IMR-90 (cell line): ENCODE measurements around the gene GRB10. TPM values are rescaled to one million over a fixed set of nuclear protein-coding genes. Genes with fewer than 3 reads are reported as not detected.

Experiments used
- ATAC-seq: fragments of 200-7000 bp; cut with Tn5 transposase; 2 replicates; pipeline ENCODE4 v1.9.1; 2020; ENCODE audit warnings: low read depth, mild to moderate bottlenecking, moderate library complexity
- BruUV-seq: library from RNA; stranded (reverse); fragments of 400-500 nt; replicated peaks from 2 replicates; lab custom pipeline; 2021; lab: Mats Ljungman, UMichigan
- CTCF ChIA-PET: fragments of 300-600 bp; formaldehyde crosslinking; extraction: SDS; loops from one replicate; lab custom pipeline; 2021; ENCODE audit warnings: antibody characterized with exemption; lab: Yijun Ruan, JAX
- POLR2A ChIA-PET: fragments of 300-600 bp; sonication (Branson Sonifier 250); formaldehyde crosslinking; loops from one replicate; lab custom pipeline; 2022; ENCODE audit warnings: antibody characterized with exemption; ENCODE audit not compliant: unreplicated experiment; lab: Charles Lee
- DNase-seq: peaks from one replicate; pipeline ENCODE4 v3.0.0; 2013
- H2AFZ ChIP-seq: replicated peaks from 2 replicates; pipeline ENCODE3; 2013; ENCODE audit warnings: low read length, mild to moderate bottlenecking; ENCODE audit not compliant: poor library complexity
- H2AK5ac ChIP-seq: 2 replicates; pipeline ENCODE4 v1.6.1; 2013; ENCODE audit warnings: low read depth, low read length, inconsistent platforms
- H2AK9ac ChIP-seq: replicated peaks from 2 replicates; pipeline ENCODE3; 2013; ENCODE audit warnings: mild to moderate bottlenecking, low read depth, low read length, moderate library complexity; ENCODE audit not compliant: poor library complexity
- H2BK120ac ChIP-seq: 2 replicates; pipeline ENCODE4 v1.6.1; 2013; ENCODE audit warnings: low read depth, low read length, inconsistent platforms
- H2BK15ac ChIP-seq: 3 replicates; pipeline ENCODE4 v1.6.1; 2013; ENCODE audit warnings: low read depth, low read length, inconsistent platforms
- H2BK20ac ChIP-seq: 2 replicates; pipeline ENCODE4 v1.6.1; 2013; ENCODE audit warnings: low read depth, mild to moderate bottlenecking, inconsistent platforms, low read length, moderate library complexity
- H2BK5ac ChIP-seq: 2 replicates; pipeline ENCODE4 v1.6.1; 2013; ENCODE audit warnings: mild to moderate bottlenecking, low read depth, low read length, inconsistent platforms; ENCODE audit not compliant: poor library complexity, severe bottlenecking
- H3K14ac ChIP-seq: replicated peaks from 2 replicates; pipeline ENCODE4 v1.6.1; 2013; ENCODE audit warnings: low read depth, low read length, inconsistent platforms
- H3K18ac ChIP-seq: 2 replicates; pipeline ENCODE4 v1.6.1; 2013; ENCODE audit warnings: low read depth, low read length, control low read depth
- H3K23ac ChIP-seq: 2 replicates; pipeline ENCODE4 v1.6.1; 2013; ENCODE audit warnings: low read depth, low read length, inconsistent platforms
- H3K27ac ChIP-seq: 2 replicates; pipeline ENCODE4 v1.5.1; 2013; ENCODE audit warnings: mild to moderate bottlenecking, control low read depth, low read length; ENCODE audit not compliant: insufficient read depth
- H3K27me3 ChIP-seq: 2 replicates; pipeline ENCODE4 v1.6.1; 2013; ENCODE audit warnings: low read length; ENCODE audit not compliant: control insufficient read depth, insufficient read depth
- H3K36me3 ChIP-seq: 2 replicates; pipeline ENCODE4 v1.6.1; 2013; ENCODE audit warnings: low read length, mixed read lengths; ENCODE audit not compliant: control insufficient read depth, insufficient read depth
- H3K4ac ChIP-seq: 2 replicates; pipeline ENCODE4 v1.6.1; 2013; ENCODE audit warnings: low read depth, low read length, inconsistent platforms
- H3K4me1 ChIP-seq: 2 replicates; pipeline ENCODE4 v1.6.1; 2013; ENCODE audit warnings: low read length, mixed read lengths; ENCODE audit not compliant: control insufficient read depth, insufficient read depth
- H3K4me2 ChIP-seq: 2 replicates; pipeline ENCODE4 v1.6.1; 2013; ENCODE audit warnings: low read depth, mild to moderate bottlenecking, control low read depth, low read length, moderate library complexity
- H3K4me3 ChIP-seq: 2 replicates; pipeline ENCODE4 v1.5.1; 2013; ENCODE audit warnings: low read depth, mild to moderate bottlenecking, control low read depth, low read length, moderate library complexity; ENCODE audit not compliant: insufficient read depth
- H3K56ac ChIP-seq: 2 replicates; pipeline ENCODE4 v1.6.1; 2013; ENCODE audit warnings: low read length, inconsistent platforms; ENCODE audit not compliant: insufficient read depth; ENCODE audit errors: extremely low read depth
- H3K79me1 ChIP-seq, 2 experiments: 2 replicates each; pipeline ENCODE4 v1.6.1; 2013; ENCODE audit warnings: low read length in 2 of 2, inconsistent platforms in 1 of 2, low read depth in 1 of 2
- H3K9ac ChIP-seq: 2 replicates; pipeline ENCODE4 v1.6.1; 2013; ENCODE audit warnings: low read depth, low read length, control low read depth
- H3K9me1 ChIP-seq: 2 replicates; pipeline ENCODE4 v1.6.1; 2013; ENCODE audit warnings: low read length, inconsistent platforms; ENCODE audit not compliant: insufficient read depth
- H3K9me3 ChIP-seq: 2 replicates; pipeline ENCODE4 v1.6.1; 2013; ENCODE audit warnings: low read length; ENCODE audit not compliant: control insufficient read depth, insufficient read depth
- H4K20me1 ChIP-seq: 2 replicates; pipeline ENCODE4 v1.6.1; 2013; ENCODE audit warnings: low read length, inconsistent platforms; ENCODE audit not compliant: insufficient read depth
- H4K5ac ChIP-seq: 2 replicates; pipeline ENCODE4 v1.6.1; 2013; ENCODE audit warnings: mild to moderate bottlenecking, low read depth, low read length, control low read depth
- H4K8ac ChIP-seq, 2 experiments: 2 replicates each; pipeline ENCODE4 v1.6.1; 2013; ENCODE audit warnings: low read depth in 2 of 2, low read length in 2 of 2, control low read depth in 1 of 2, inconsistent platforms in 1 of 2
- H4K91ac ChIP-seq: 2 replicates; pipeline ENCODE4 v1.6.1; 2013; ENCODE audit warnings: low read depth, low read length, inconsistent platforms; ENCODE audit not compliant: insufficient read depth
- BHLHE40 ChIP-seq: fragments of 150-350 bp; IDR thresholded peaks from 2 replicates; pipeline ENCODE4 v1.6.1; 2016; ENCODE audit warnings: mild to moderate bottlenecking, low read depth, low read length
- CEBPB ChIP-seq: IDR thresholded peaks from 2 replicates; pipeline ENCODE4 v1.6.1; 2012; ENCODE audit warnings: low read depth, low read length, improper control_type of control experiment
- CTCF ChIP-seq: conservative IDR thresholded peaks from 2 replicates; pipeline ENCODE4 v1.5.1; 2012; ENCODE audit warnings: mild to moderate bottlenecking, low read depth, low read length, improper control_type of control experiment
- ELK1 ChIP-seq: fragments of 150-350 bp; IDR thresholded peaks from 2 replicates; pipeline ENCODE4 v1.6.1; 2016; ENCODE audit warnings: low read depth, mild to moderate bottlenecking, low read length, moderate library complexity, borderline replicate concordance
- FOS ChIP-seq: fragments of 150-350 bp; IDR thresholded peaks from 2 replicates; pipeline ENCODE4 v1.6.1; 2016; ENCODE audit warnings: low read depth, low read length
- MAFK ChIP-seq: IDR thresholded peaks from 2 replicates; pipeline ENCODE4 v1.6.1; 2012; ENCODE audit warnings: low read depth, low read length, improper control_type of control experiment
- MAZ ChIP-seq: IDR thresholded peaks from 2 replicates; pipeline ENCODE4 v1.6.1; 2012; ENCODE audit warnings: low read depth, mild to moderate bottlenecking, low read length, improper control_type of control experiment, moderate library complexity, borderline replicate concordance
- MXI1 ChIP-seq: IDR thresholded peaks from 2 replicates; pipeline ENCODE4 v1.6.1; 2012; ENCODE audit warnings: low read depth, mild to moderate bottlenecking, low read length, moderate library complexity, borderline replicate concordance
- NFE2L2 ChIP-seq: fragments of 150-350 bp; IDR thresholded peaks from 2 replicates; pipeline ENCODE4 v1.6.1; 2016; ENCODE audit warnings: low read depth, mild to moderate bottlenecking, low read length
- RCOR1 ChIP-seq: IDR thresholded peaks from 2 replicates; pipeline ENCODE4 v1.6.1; 2012; ENCODE audit warnings: mild to moderate bottlenecking, low read length, improper control_type of control experiment; ENCODE audit not compliant: insufficient replicate concordance
- RFX5 ChIP-seq: IDR thresholded peaks from 2 replicates; pipeline ENCODE4 v1.8.0; 2012; ENCODE audit warnings: low read depth, mild to moderate bottlenecking, low read length, moderate library complexity
- SMC3 ChIP-seq: fragments of 150-350 bp; IDR thresholded peaks from 2 replicates; pipeline ENCODE4 v1.6.1; 2016; ENCODE audit warnings: low read depth, mild to moderate bottlenecking, antibody characterized with exemption, low read length, moderate library complexity
- USF2 ChIP-seq: fragments of 150-350 bp; IDR thresholded peaks from 2 replicates; pipeline ENCODE4 v1.6.1; 2017; ENCODE audit warnings: mild to moderate bottlenecking, antibody characterized with exemption, low read length, low read depth
- whole genome bisulfite sequencing, 2 experiments: methylation state at CpG; one replicate each; pipeline versions ENCODE4 v1.1.5 to v1.1.7; 2013; ENCODE audit warnings: missing lambda C conversion rate in 2 of 2; ENCODE audit not compliant: insufficient read length in 1 of 2; ENCODE audit errors: extremely low coverage in 2 of 2; 5-methylcytosine and 5-hydroxymethylcytosine counted together
- dilution Hi-C: fragments of 300-500 bp; cut with HindIII; formaldehyde crosslinking; loops from one replicate; pipeline ENCODE4 v1.14.3; 2018; ENCODE audit warnings: low sequenced_read_pairs; ENCODE audit not compliant: unreplicated experiment
- in situ Hi-C: fragments of 300-500 bp; cut with MboI; formaldehyde crosslinking; loops from 3 replicates; pipeline ENCODE4 v1.14.3; 2019; ENCODE audit warnings: low sequenced_read_pairs, inconsistent platforms, mixed read lengths
- intact Hi-C: fragments of 100-400 bp; cut with micrococcal nuclease; formaldehyde crosslinking; loops from 2 replicates; pipeline ENCODE4 v1.10.0; 2022
- polyA plus RNA-seq, 3 experiments: library from polyadenylated mRNA; depleted of rRNA; stranded (reverse); fragments of >200 nt; gene quantifications; 2 replicates each; pipeline ENCODE4 v1.2.3, GENCODE V29; 2012; ENCODE audit warnings: low replicate concordance in 1 of 3
- total RNA-seq: library from RNA; depleted of rRNA; stranded (reverse); fragments of >200 nt; gene quantifications from 2 replicates; pipeline ENCODE4 v1.2.3, GENCODE V29; 2012

The GRB10 gene
- total and polyA plus RNA-seq, 2 of the 4 experiments (the other 2 are of a cell fraction) = 6.3 to 15.1 TPM

GRCh38 chr7:50641442-50642405 is 141.0 kb downstream of the GRB10 start:
- Histone ChIP-seq H2BK5ac (no peak overlapping the region), H4K91ac (no peak overlapping the region), H3K9me1 (0 out of 2 replicates have a peak, but pooled peaks cover 3% of the 10 kb centered on the region), H2BK120ac (no peak overlapping the region), H3K36me3 (peaks cover 4% of the 10 kb centered on the region; the same call in 1 of the 2 replicates), H3K4me3 (no peak overlapping the region), H3K4ac (no peak overlapping the region), H3K27me3 (no peaks in the 10 kb centered on the region), H2BK15ac (no peak overlapping the region), H3K9me3 (no peaks in the 10 kb centered on the region), H4K5ac (no peak overlapping the region), H3K4me2 (no peak overlapping the region), H4K20me1 (peaks cover 3% of the 10 kb centered on the region), H3K27ac (no peak overlapping the region), H3K14ac (no peak overlapping the region), H3K18ac (no peak overlapping the region), H3K56ac (no peak overlapping the region), H2AK5ac (no peak overlapping the region), H3K4me1 (no peaks in the 10 kb centered on the region), H2AFZ (no peak overlapping the region), H2AK9ac (no peak overlapping the region), H4K8ac (no peak overlapping the region), H3K79me1 (peaks cover 4 to 9% of the 10 kb centered on the region in 2 experiments; a peak in 3 of 4 replicates), H3K23ac (no peak overlapping the region), H2BK20ac (no peak overlapping the region), H3K9ac (no peak overlapping the region)
- ChIA-PET POLR2A (no interaction called here), CTCF (interaction anchor here (0.5 to 0.9 kb wide), 3 partner anchors 34 to 519 kb away, joined by 3 to 5 read pairs (median 4); no protein-coding TSS in a partner anchor)
- WGBS, 2 experiments = 90% methylated on average over 9 of the region's 18 CpGs; no CpG with 5 or more reads in 1 of the 2 experiments
- ATAC-seq = 0 out of 2 replicates have a peak, but pooled peaks have one; percentile 21
- BruUV-seq = no TSS peak
- in situ Hi-C loops (no loop called here), intact Hi-C loops (no loop called here), dilution Hi-C loops (no loop called here)
- no peak for DNase-seq
- TF ChIP-seq CTCF = no peak
- TF ChIP-seq USF2 = no peak
- no peak for TF ChIP-seq NFE2L2
- no peak for TF ChIP-seq FOS
- TF ChIP-seq BHLHE40 = no peak
- no peak for TF ChIP-seq RCOR1
- TF ChIP-seq CEBPB = no peak
- no peak for TF ChIP-seq MAZ
- TF ChIP-seq SMC3 = no peak
- no peak for TF ChIP-seq ELK1
- no peak for TF ChIP-seq MAFK
- TF ChIP-seq RFX5 = no peak
- no peak for TF ChIP-seq MXI1
